Endothelial cell of umbilical vein (primary cell): ENCODE measurements around the gene GABARAPL2. TPM values are rescaled to one million over a fixed set of nuclear protein-coding genes. Genes with fewer than 3 reads are reported as not detected.
A peak's percentile ranks its signal among the peaks of the same experiment; 100 is the strongest.

Experiments used
- BruUV-seq: library from RNA; stranded (reverse); fragments of 400-500 nt; replicated peaks from 2 replicates; lab custom pipeline; 2021; lab: Mats Ljungman, UMichigan
- CTCF ChIA-PET: fragments of 300-600, 350-600 bp; sonication (Branson Sonifier 250); formaldehyde crosslinking; loops from one replicate; lab custom pipeline; 2021; ENCODE audit warnings: antibody characterized with exemption, inconsistent platforms; lab: Charles Lee
- POLR2A ChIA-PET: fragments of 300-600, 350-600 bp; sonication (Branson Sonifier 250); formaldehyde crosslinking; loops from one replicate; lab custom pipeline; 2021; ENCODE audit warnings: antibody characterized with exemption, inconsistent platforms; lab: Charles Lee
- DNase-seq: peaks from one replicate; pipeline ENCODE4 v3.0.0-alpha.2; 2011; ENCODE audit warnings: low read depth, low spot score
- FAIRE-seq: peaks from 2 replicates; lab custom pipeline; 2011; peaks lifted over from hg19 to GRCh38; lab: Jason Lieb, UNC
- H2AFZ ChIP-seq: 2 replicates; pipeline ENCODE4 v1.6.0; 2012; ENCODE audit warnings: low read depth, low read length, control low read depth, inconsistent platforms
- H3K27ac ChIP-seq: 2 replicates; pipeline ENCODE4 v1.5.1; 2011; ENCODE audit warnings: low read depth, mild to moderate bottlenecking, control low read depth, low read length, moderate library complexity; ENCODE audit not compliant: insufficient read depth
- H3K27me3 ChIP-seq, 2 experiments: 2 replicates each; pipeline versions ENCODE4 v1.6.0 to v1.6.1; 2011; ENCODE audit warnings: low read length in 2 of 2, mixed read lengths in 1 of 2; ENCODE audit not compliant: control insufficient read depth in 2 of 2, insufficient read depth in 2 of 2
- H3K36me3 ChIP-seq, 2 experiments: 2 replicates in 1 of 2; 3 replicates in 1 of 2; pipeline ENCODE4 v1.5.1; 2011; ENCODE audit warnings: low read length in 2 of 2, mild to moderate bottlenecking in 1 of 2, moderate library complexity in 1 of 2; ENCODE audit not compliant: control insufficient read depth in 2 of 2, insufficient read depth in 2 of 2; ENCODE audit errors: extremely low read depth in 1 of 2
- H3K4me1 ChIP-seq: 3 replicates; pipeline ENCODE4 v1.5.1; 2011; ENCODE audit warnings: mild to moderate bottlenecking, low read length; ENCODE audit not compliant: control insufficient read depth, insufficient read depth; ENCODE audit errors: extremely low read depth
- H3K4me2 ChIP-seq: 2 replicates; pipeline ENCODE4 v1.6.1; 2011; ENCODE audit warnings: low read length, control low read depth, mixed read lengths; ENCODE audit not compliant: insufficient read depth
- H3K4me3 ChIP-seq, 3 experiments: fragments of 200-600 bp in 1 of 3; sonication (generic), shearing (Covaris generic) in 1 of 3; replicated peaks in 1 of 3; 2 replicates each; pipeline ENCODE4 v1.5.1; 2011 to 2016; ENCODE audit warnings: control low read depth in 3 of 3, low read length in 3 of 3, mild to moderate bottlenecking in 2 of 3, inconsistent platforms in 1 of 3, low read depth in 1 of 3, moderate library complexity in 1 of 3; ENCODE audit not compliant: insufficient read depth in 1 of 3
- H3K79me2 ChIP-seq: 2 replicates; pipeline ENCODE4 v1.6.0; 2012; ENCODE audit warnings: low read length, inconsistent platforms; ENCODE audit not compliant: control insufficient read depth, insufficient read depth
- H3K9ac ChIP-seq: replicated peaks from 2 replicates; pipeline ENCODE3; 2011; ENCODE audit warnings: low read length, control low read depth; ENCODE audit not compliant: insufficient read depth; ENCODE audit errors: extremely low read depth
- H3K9me1 ChIP-seq: replicated peaks from 3 replicates; pipeline ENCODE4 v1.6.0; 2011; ENCODE audit warnings: mild to moderate bottlenecking, low read length; ENCODE audit not compliant: control insufficient read depth, insufficient read depth; ENCODE audit errors: extremely low read depth
- H3K9me3 ChIP-seq: replicated peaks from 2 replicates; pipeline ENCODE4 v1.5.1; 2012; ENCODE audit warnings: low read length, inconsistent platforms; ENCODE audit not compliant: control insufficient read depth, insufficient read depth
- H4K20me1 ChIP-seq: replicated peaks from 2 replicates; pipeline ENCODE3; 2011; ENCODE audit warnings: mild to moderate bottlenecking, low read length; ENCODE audit not compliant: control insufficient read depth, insufficient read depth; ENCODE audit errors: extremely low read depth
- EZH2 ChIP-seq: IDR thresholded peaks from 2 replicates; pipeline ENCODE4 v1.6.1; 2012; ENCODE audit warnings: borderline replicate concordance, low read depth, mild to moderate bottlenecking, moderate library complexity, low read length, inconsistent platforms; ENCODE audit not compliant: severe bottlenecking
- FOS ChIP-seq: IDR thresholded peaks from 2 replicates; pipeline ENCODE4 v1.6.1; 2011; ENCODE audit warnings: mild to moderate bottlenecking, low read length, moderate library complexity, borderline replicate concordance; ENCODE audit not compliant: insufficient read depth
- GATA2 ChIP-seq: IDR thresholded peaks from 2 replicates; pipeline ENCODE4 v1.7.0; 2011; ENCODE audit warnings: low read depth, mild to moderate bottlenecking, moderate library complexity, mixed read lengths, low read length; ENCODE audit not compliant: insufficient read length, insufficient read depth
- JUN ChIP-seq: IDR thresholded peaks from 2 replicates; pipeline ENCODE4 v1.6.1; 2011; ENCODE audit warnings: borderline replicate concordance, low read depth; ENCODE audit not compliant: insufficient read length, insufficient read depth
- MYC ChIP-seq: IDR thresholded peaks from one replicate; pipeline ENCODE4 v1.6.1; 2011; ENCODE audit warnings: mild to moderate bottlenecking, low read depth, low read length
- POLR2A ChIP-seq: IDR thresholded peaks from 2 replicates; pipeline ENCODE4 v1.6.1; 2012; ENCODE audit warnings: low read depth, mild to moderate bottlenecking, control low read depth, low read length
- dilution Hi-C: fragments of 300-500 bp; cut with MboI; formaldehyde crosslinking; loops from one replicate; pipeline ENCODE4 v1.15.0; 2019; ENCODE audit warnings: low sequenced_read_pairs; ENCODE audit not compliant: extremely low pct_ligation_motif_present
- intact Hi-C: fragments of 100-400 bp; cut with micrococcal nuclease; formaldehyde crosslinking; loops from one replicate; pipeline ENCODE4 v1.10.0; 2022
- polyA plus RNA-seq, 4 experiments: library from polyadenylated mRNA; depleted of rRNA in 3 of 4; stranded (reverse) in 3 of 4; unstranded in 1 of 4; fragments of >200 nt; gene quantifications; 2 replicates each; pipeline versions ENCODE4 v1.2.1 to v1.2.3, GENCODE V29; 2011 to 2012; ENCODE audit warnings: missing spikeins in 1 of 4
- total RNA-seq: library from RNA; stranded (reverse); gene quantifications from 2 replicates; pipeline ENCODE4 v1.2.3, GENCODE V29; 2021
- TF ChIP-seq, protein P1 (sequence below): IDR thresholded peaks from 2 replicates; pipeline ENCODE4 v1.6.1; 2011; ENCODE audit not compliant: insufficient read depth, insufficient read length
- TF ChIP-seq, protein P2 (sequence below), 2 donors: IDR thresholded peaks; 1 replicate in 1 of 2; 2 replicates in 1 of 2; pipeline ENCODE4 v1.5.1; 2011; ENCODE audit warnings: low read length in 2 of 2, mild to moderate bottlenecking in 2 of 2, moderate library complexity in 2 of 2, control low read depth in 1 of 2, inconsistent platforms in 1 of 2, low read depth in 1 of 2; ENCODE audit not compliant: insufficient read depth in 1 of 2; ENCODE audit errors: extremely low read depth in 1 of 2

The GABARAPL2 gene
- total and polyA plus RNA-seq, 2 donors (not counting 3 experiments of a cell fraction or from before 2014, with no cell fraction given), result 77.9 to 84.5 TPM

DNA sequence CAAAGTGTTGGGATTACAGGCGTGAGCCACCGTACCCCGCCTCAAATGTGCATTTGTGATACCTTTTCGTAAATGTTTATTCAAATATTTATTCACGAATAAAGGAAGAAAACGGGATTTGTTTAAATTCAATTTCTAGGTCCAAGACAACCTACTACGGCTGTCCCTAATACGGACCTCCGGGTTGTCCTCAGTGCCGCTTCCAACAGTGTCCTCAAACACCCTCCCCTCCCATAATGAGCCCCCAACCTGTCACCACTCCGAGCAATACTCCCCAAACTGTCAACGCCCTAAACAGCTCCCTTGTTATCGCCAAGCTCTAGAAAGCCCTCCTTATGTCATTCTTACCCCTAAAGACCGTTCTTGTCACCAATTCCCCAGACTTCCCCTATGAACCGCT, 539 bp upstream of the GABARAPL2 start:
- CTCF ChIA-PET, result interaction anchor here (1.0 to 4.1 kb wide), 5 partner anchors 10 to 366 kb away, joined by 3 to 17 read pairs (median 4); no protein-coding TSS in a partner anchor
- DNase-seq, result no peak
- no peak for FAIRE-seq
- no peaks in the 10 kb centered on the region for H3K9me1 ChIP-seq
- dilution Hi-C loops, result no loop called here
- H3K36me3 ChIP-seq, result peaks cover 14 to 18% of the 10 kb centered on the region in 2 experiments
- peak overlapping the region; percentile 91 for H2AFZ ChIP-seq
- peak overlapping the region; percentile 77 for H3K4me2 ChIP-seq
- H3K9ac ChIP-seq, result peak overlapping the region; percentile 58
- peaks cover 13% of the 10 kb centered on the region for H3K79me2 ChIP-seq
- no TSS peak for BruUV-seq
- peak overlapping the region; percentile 48 to 83 (median 79) for H3K4me3 ChIP-seq
- no peak for TF ChIP-seq EZH2
- TF ChIP-seq MYC, result no peak
- no peak for TF ChIP-seq POLR2A
- TF ChIP-seq GATA2, result no peak
- TF ChIP-seq FOS, result no peak
- TF ChIP-seq JUN, result no peak
- TF ChIP-seq, protein P1, sequence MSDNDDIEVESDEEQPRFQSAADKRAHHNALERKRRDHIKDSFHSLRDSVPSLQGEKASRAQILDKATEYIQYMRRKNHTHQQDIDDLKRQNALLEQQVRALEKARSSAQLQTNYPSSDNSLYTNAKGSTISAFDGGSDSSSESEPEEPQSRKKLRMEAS, result no peak
- TF ChIP-seq, protein P2, sequence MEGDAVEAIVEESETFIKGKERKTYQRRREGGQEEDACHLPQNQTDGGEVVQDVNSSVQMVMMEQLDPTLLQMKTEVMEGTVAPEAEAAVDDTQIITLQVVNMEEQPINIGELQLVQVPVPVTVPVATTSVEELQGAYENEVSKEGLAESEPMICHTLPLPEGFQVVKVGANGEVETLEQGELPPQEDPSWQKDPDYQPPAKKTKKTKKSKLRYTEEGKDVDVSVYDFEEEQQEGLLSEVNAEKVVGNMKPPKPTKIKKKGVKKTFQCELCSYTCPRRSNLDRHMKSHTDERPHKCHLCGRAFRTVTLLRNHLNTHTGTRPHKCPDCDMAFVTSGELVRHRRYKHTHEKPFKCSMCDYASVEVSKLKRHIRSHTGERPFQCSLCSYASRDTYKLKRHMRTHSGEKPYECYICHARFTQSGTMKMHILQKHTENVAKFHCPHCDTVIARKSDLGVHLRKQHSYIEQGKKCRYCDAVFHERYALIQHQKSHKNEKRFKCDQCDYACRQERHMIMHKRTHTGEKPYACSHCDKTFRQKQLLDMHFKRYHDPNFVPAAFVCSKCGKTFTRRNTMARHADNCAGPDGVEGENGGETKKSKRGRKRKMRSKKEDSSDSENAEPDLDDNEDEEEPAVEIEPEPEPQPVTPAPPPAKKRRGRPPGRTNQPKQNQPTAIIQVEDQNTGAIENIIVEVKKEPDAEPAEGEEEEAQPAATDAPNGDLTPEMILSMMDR (IDR thresholded peaks at IDR 0.05; ENCODE audit: extremely low read depth in 1 of 2, insufficient read depth in 1 of 2, low read depth in 1 of 2, low read length in 2 of 2), result no peak
- intact Hi-C loops, result loop anchor here (1.0 to 5.0 kb wide), 5 partner anchors 9 to 197 kb away; partner anchors contain the start of genes ADAT1, KARS1, TERF2IP and TMEM231
- peaks cover 9% of the 10 kb centered on the region for H3K4me1 ChIP-seq
- no peaks in the 10 kb centered on the region for H3K9me3 ChIP-seq
- peaks cover 7 to 26% of the 10 kb centered on the region in 2 experiments for H3K27me3 ChIP-seq
- H4K20me1 ChIP-seq, result no peaks in the 10 kb centered on the region
- no peak overlapping the region for H3K27ac ChIP-seq
- POLR2A ChIA-PET, result interaction anchor here (0.5 kb wide), 1 partner anchor 12 kb away, joined by 4 read pairs; no protein-coding TSS in a partner anchor
